HCT116 (cell line): ENCODE results near the gene SUGCT. TPM values are rescaled to one million over a fixed set of nuclear protein-coding genes. Genes with fewer than 3 reads are reported as not detected.

Experiments used
- ATAC-seq: fragments of 200-7000 bp; cut with Tn5 transposase; 2 replicates; pipeline ENCODE4 v1.9.1; 2020; ENCODE audit warnings: mild to moderate bottlenecking, moderate library complexity
- BruUV-seq: library from RNA; stranded (reverse); fragments of 400-500 nt; replicated peaks from 2 replicates; lab custom pipeline; 2021; lab: Mats Ljungman, UMichigan
- CTCF ChIA-PET: fragments of 300-600 bp; sonication (Branson Sonifier 250); formaldehyde crosslinking; loops from one replicate; lab custom pipeline; 2021; ENCODE audit warnings: antibody characterized with exemption; lab: Charles Lee
- POLR2A ChIA-PET: fragments of 300-600, 350-600 bp; sonication (Branson Sonifier 250); formaldehyde crosslinking; loops from one replicate; lab custom pipeline; 2021; ENCODE audit warnings: antibody characterized with exemption; lab: Charles Lee
- RAD21 ChIA-PET, 2 experiments: fragments of 300-600 bp; sonication (Branson Sonifier 250); formaldehyde crosslinking; loops; one replicate each; lab custom pipeline; 2023; ENCODE audit warnings: low total read pairs in 2 of 2; ENCODE audit not compliant: uncharacterized antibody in 2 of 2, unreplicated experiment in 2 of 2, low non-redundant PET in 1 of 2; lab: Charles Lee
- DNase-seq: peaks from one replicate; pipeline ENCODE4 v3.0.0-alpha.2; 2010; ENCODE audit warnings: low read depth, low spot score
- H2AFZ ChIP-seq: fragments of 200-600 bp; shearing (Covaris generic), sonication (generic); 2 replicates; pipeline ENCODE4 v1.6.1; 2017; ENCODE audit warnings: low read depth, mixed run types, mixed read lengths, antibody characterized with exemption, low read length; ENCODE audit not compliant: poor library complexity, severe bottlenecking
- H3K27ac ChIP-seq: 2 replicates; pipeline ENCODE4 v1.5.1; 2012; ENCODE audit warnings: low read depth, low read length
- H3K27me3 ChIP-seq: fragments of 200-600 bp; sonication (generic); 2 replicates; pipeline ENCODE4 v1.6.1; 2016; ENCODE audit warnings: mixed run types, low read length, mixed read lengths; ENCODE audit not compliant: insufficient read depth
- H3K36me3 ChIP-seq, 2 experiments: fragments of 200-500 bp in 1 of 2; fragments of 200-600 bp in 1 of 2; sonication (Bioruptor generic) in 1 of 2; sonication (generic) in 1 of 2; 2 replicates each; pipeline versions ENCODE4 v1.5.1 to v1.6.1; 2014 to 2016; ENCODE audit warnings: low read length in 2 of 2, inconsistent platforms in 1 of 2, mixed read lengths in 1 of 2, mixed run types in 1 of 2; ENCODE audit not compliant: insufficient read depth in 2 of 2, control insufficient read depth in 1 of 2
- H3K4me1 ChIP-seq, 2 experiments: fragments of 200-600 bp in 1 of 2; sonication (generic) in 1 of 2; 2 replicates each; pipeline versions ENCODE4 v1.5.1 to v1.6.1; 2012 to 2017; ENCODE audit warnings: low read length in 2 of 2, inconsistent platforms in 1 of 2, mild to moderate bottlenecking in 1 of 2, mixed read lengths in 1 of 2, mixed run types in 1 of 2, moderate library complexity in 1 of 2; ENCODE audit not compliant: insufficient read depth in 2 of 2, control insufficient read depth in 1 of 2
- H3K4me2 ChIP-seq: fragments of 200-600 bp; sonication (generic); 2 replicates; pipeline ENCODE4 v1.6.1; 2017; ENCODE audit warnings: mixed run types, low read length, mixed read lengths
- H3K4me3 ChIP-seq, 2 experiments: fragments of 200-600 bp in 1 of 2; sonication (generic) in 1 of 2; replicated peaks in 1 of 2; 2 replicates each; pipeline ENCODE4 v1.5.1; 2011 to 2016; ENCODE audit warnings: low read length in 2 of 2, control low read depth in 1 of 2, low read depth in 1 of 2, mild to moderate bottlenecking in 1 of 2, mixed read lengths in 1 of 2, mixed run types in 1 of 2
- H3K79me2 ChIP-seq: fragments of 200-600 bp; sonication (generic); 2 replicates; pipeline ENCODE4 v1.6.1; 2017; ENCODE audit warnings: mild to moderate bottlenecking, mixed run types, low read length, moderate library complexity, mixed read lengths; ENCODE audit not compliant: insufficient read depth
- H3K9ac ChIP-seq: fragments of 200-600 bp; sonication (generic); 2 replicates; pipeline ENCODE4 v1.6.1; 2016; ENCODE audit warnings: low read length, mixed read lengths
- H3K9me2 ChIP-seq: fragments of 200-600 bp; sonication (generic), shearing (Covaris generic); 2 replicates; pipeline ENCODE4 v1.6.1; 2017; ENCODE audit warnings: mixed run types, mild to moderate bottlenecking, moderate library complexity; ENCODE audit not compliant: insufficient read depth
- H3K9me3 ChIP-seq, 2 experiments: fragments of 200-500 bp in 1 of 2; fragments of 200-600 bp in 1 of 2; sonication (Bioruptor generic) in 1 of 2; sonication (generic) in 1 of 2; 2 replicates each; pipeline ENCODE4 v1.6.1; 2014 to 2017; ENCODE audit warnings: low read length in 2 of 2, mixed read lengths in 2 of 2, inconsistent platforms in 1 of 2, low read depth in 1 of 2, mild to moderate bottlenecking in 1 of 2, mixed run types in 1 of 2, moderate library complexity in 1 of 2; ENCODE audit not compliant: control insufficient read depth in 1 of 2, insufficient read depth in 1 of 2
- H4K20me1 ChIP-seq: fragments of 200-600 bp; sonication (generic), shearing (Covaris generic); 2 replicates; pipeline ENCODE4 v1.6.1; 2017; ENCODE audit warnings: mixed run types, mild to moderate bottlenecking, moderate library complexity; ENCODE audit not compliant: insufficient read depth
- CBX3 ChIP-seq: IDR thresholded peaks from 2 replicates; pipeline ENCODE4 v1.6.1; 2012; ENCODE audit warnings: low read depth
- CEBPB ChIP-seq: IDR thresholded peaks from 2 replicates; pipeline ENCODE4 v1.6.1; 2012; ENCODE audit warnings: low read depth
- CTCF ChIP-seq, 3 experiments: fragments of 200-600 bp in 1 of 3; sonication (generic) in 1 of 3; IDR thresholded peaks in 2 of 3; conservative IDR thresholded peaks in 1 of 3; 2 replicates each; pipeline ENCODE4 v1.5.1; 2012 to 2017; ENCODE audit warnings: low read depth in 2 of 3, low read length in 2 of 3, antibody characterized with exemption in 1 of 3, borderline replicate concordance in 1 of 3, control low read depth in 1 of 3, mild to moderate bottlenecking in 1 of 3, mixed read lengths in 1 of 3, mixed run types in 1 of 3, moderate library complexity in 1 of 3; ENCODE audit not compliant: insufficient read depth in 1 of 3
- FOSL1 ChIP-seq: IDR thresholded peaks from 2 replicates; pipeline ENCODE4 v1.6.1; 2012; ENCODE audit warnings: low read depth
- JUND ChIP-seq: IDR thresholded peaks from 2 replicates; pipeline ENCODE4 v1.6.1; 2012
- REST ChIP-seq: IDR thresholded peaks from 2 replicates; pipeline ENCODE4 v1.6.1; 2012; ENCODE audit warnings: low read depth
- SP1 ChIP-seq: IDR thresholded peaks from 2 replicates; pipeline ENCODE4 v1.6.1; 2012; ENCODE audit warnings: low read depth
- ZBTB33 ChIP-seq: IDR thresholded peaks from 2 replicates; pipeline ENCODE4 v1.6.1; 2011; ENCODE audit warnings: mild to moderate bottlenecking, low read length, moderate library complexity; ENCODE audit not compliant: insufficient replicate concordance; ENCODE audit errors: extremely low read depth
- ZNF274 ChIP-seq: fragments of 200-500 bp; sonication (Bioruptor generic); IDR thresholded peaks from 2 replicates; pipeline ENCODE4 v1.6.1; 2014; ENCODE audit warnings: mild to moderate bottlenecking, low read depth, low read length, inconsistent platforms
- intact Hi-C: fragments of 100-400 bp; cut with micrococcal nuclease; formaldehyde crosslinking; loops from 2 replicates; pipeline ENCODE4 v1.10.0; 2022
- total RNA-seq: library from RNA; stranded (reverse); gene quantifications from one replicate; pipeline ENCODE4 v1.2.1, GENCODE V29; 2021; ENCODE audit not compliant: unreplicated experiment
- TF ChIP-seq, protein P1 (sequence below): IDR thresholded peaks from 2 replicates; pipeline ENCODE4 v1.6.1; 2012

Gene SUGCT
- total RNA-seq, 1 experiment from 2014 or later: 4.4 TPM

DNA sequence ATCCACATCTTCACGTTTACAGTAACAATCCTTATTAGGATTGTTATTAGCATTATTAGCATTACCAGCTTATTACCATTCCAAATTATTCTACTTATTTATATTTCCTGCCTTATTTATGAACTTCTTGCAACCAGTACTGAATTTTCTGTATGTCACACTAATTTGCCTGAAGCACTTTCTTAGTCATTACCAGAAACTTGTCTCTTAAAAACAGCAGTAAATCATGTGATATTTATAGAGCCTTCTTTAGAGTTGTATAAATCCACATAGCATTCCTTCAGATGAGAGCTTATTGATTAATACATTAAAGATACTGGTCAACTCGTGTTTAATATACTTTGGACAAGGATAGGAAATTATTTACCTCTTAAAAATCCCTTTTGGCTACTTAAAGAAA is 618.6 kb downstream of the SUGCT start:
- TF ChIP-seq JUND (no peak), ZNF274 (no peak)
- TF ChIP-seq, all 23 proteins: peak for 0
- no peak for ATAC-seq
- no peak overlapping the region for H3K4me2 ChIP-seq
- BruUV-seq: no TSS peak
- ChIA-PET RAD21 (no interaction called here), POLR2A (no interaction called here), CTCF (no interaction called here)
- no peak overlapping the region for H2AFZ ChIP-seq
- intact Hi-C loops: no loop called here
- H4K20me1 ChIP-seq: no peaks in the 10 kb centered on the region
- H3K9me2 ChIP-seq: no peaks in the 10 kb centered on the region
- no peaks in the 10 kb centered on the region for H3K9me3 ChIP-seq
- no peaks in the 10 kb centered on the region for H3K4me1 ChIP-seq
- no peak overlapping the region for H3K9ac ChIP-seq
- H3K4me3 ChIP-seq: no peak overlapping the region
- DNase-seq: no peak
- peaks cover 11% of the 10 kb centered on the region for H3K27me3 ChIP-seq
- no peak overlapping the region for H3K27ac ChIP-seq
- H3K36me3 ChIP-seq: no peaks in the 10 kb centered on the region
- no peaks in the 10 kb centered on the region for H3K79me2 ChIP-seq

DNA sequence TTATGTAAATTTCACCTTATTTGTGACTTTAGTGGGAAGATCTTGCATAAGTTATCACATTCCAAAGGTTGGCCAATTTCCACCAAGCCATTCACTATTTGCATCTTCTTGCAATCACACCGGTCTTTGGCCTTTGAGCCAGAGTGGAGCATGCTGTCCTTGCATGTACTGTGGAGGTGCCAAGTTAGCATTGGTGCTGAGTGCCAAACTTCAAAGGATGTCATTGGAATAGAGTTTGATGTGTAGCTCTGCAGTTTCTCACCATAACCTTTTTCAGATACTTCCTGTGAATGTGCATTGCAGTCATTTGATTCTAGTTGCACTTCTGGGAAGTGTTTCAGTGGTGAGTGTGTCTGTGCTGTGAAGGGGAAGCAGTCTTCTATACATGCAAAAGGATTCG is 620.6 kb downstream of the SUGCT start:
- no peaks in the 10 kb centered on the region for H4K20me1 ChIP-seq
- no peak overlapping the region for H3K4me2 ChIP-seq
- intact Hi-C loops: no loop called here
- H3K27me3 ChIP-seq: peaks cover 11% of the 10 kb centered on the region
- H3K9ac ChIP-seq: no peak overlapping the region
- no peaks in the 10 kb centered on the region for H3K9me3 ChIP-seq
- POLR2A ChIA-PET: no interaction called here
- no peaks in the 10 kb centered on the region for H3K36me3 ChIP-seq
- H3K27ac ChIP-seq: no peak overlapping the region
- TF ChIP-seq CEBPB (no peak), FOSL1 (no peak), CTCF (IDR thresholded peaks at IDR 0.05 in 2 of 3, conservative IDR thresholded peaks at IDR 0.05 in 1 of 3; ENCODE audit: borderline replicate concordance in 1 of 3, insufficient read depth in 1 of 3, low read depth in 2 of 3, low read length in 2 of 3) (no peak), CBX3 (no peak), ZBTB33 (no peak), REST (no peak), SP1 (no peak)
- TF ChIP-seq, protein P1, sequence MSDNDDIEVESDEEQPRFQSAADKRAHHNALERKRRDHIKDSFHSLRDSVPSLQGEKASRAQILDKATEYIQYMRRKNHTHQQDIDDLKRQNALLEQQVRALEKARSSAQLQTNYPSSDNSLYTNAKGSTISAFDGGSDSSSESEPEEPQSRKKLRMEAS: no peak
- TF ChIP-seq, all 23 proteins: peak for 0
- ChIA-PET RAD21 (no interaction called here), CTCF (no interaction called here)
- no peaks in the 10 kb centered on the region for H3K79me2 ChIP-seq
- no TSS peak for BruUV-seq
- no peak overlapping the region for H2AFZ ChIP-seq
- no peaks in the 10 kb centered on the region for H3K9me2 ChIP-seq
- H3K4me3 ChIP-seq: no peak overlapping the region
- ATAC-seq (no peak), DNase-seq (no peak)
- H3K4me1 ChIP-seq: no peaks in the 10 kb centered on the region
